Aortic smooth muscle cell (primary cell): ENCODE measurements around the gene PCNX3. TPM values are rescaled to one million over a fixed set of nuclear protein-coding genes. Genes with fewer than 3 reads are reported as not detected.

Source experiments
- total RNA-seq: library from RNA; depleted of rRNA; stranded (reverse); fragments of >200 nt; gene quantifications from 2 replicates; pipeline ENCODE4 v1.2.3, GENCODE V29; 2014

PCNX3 gene
- 12.7 and 14.7 TPM in 2 replicates for total RNA-seq

DNA sequence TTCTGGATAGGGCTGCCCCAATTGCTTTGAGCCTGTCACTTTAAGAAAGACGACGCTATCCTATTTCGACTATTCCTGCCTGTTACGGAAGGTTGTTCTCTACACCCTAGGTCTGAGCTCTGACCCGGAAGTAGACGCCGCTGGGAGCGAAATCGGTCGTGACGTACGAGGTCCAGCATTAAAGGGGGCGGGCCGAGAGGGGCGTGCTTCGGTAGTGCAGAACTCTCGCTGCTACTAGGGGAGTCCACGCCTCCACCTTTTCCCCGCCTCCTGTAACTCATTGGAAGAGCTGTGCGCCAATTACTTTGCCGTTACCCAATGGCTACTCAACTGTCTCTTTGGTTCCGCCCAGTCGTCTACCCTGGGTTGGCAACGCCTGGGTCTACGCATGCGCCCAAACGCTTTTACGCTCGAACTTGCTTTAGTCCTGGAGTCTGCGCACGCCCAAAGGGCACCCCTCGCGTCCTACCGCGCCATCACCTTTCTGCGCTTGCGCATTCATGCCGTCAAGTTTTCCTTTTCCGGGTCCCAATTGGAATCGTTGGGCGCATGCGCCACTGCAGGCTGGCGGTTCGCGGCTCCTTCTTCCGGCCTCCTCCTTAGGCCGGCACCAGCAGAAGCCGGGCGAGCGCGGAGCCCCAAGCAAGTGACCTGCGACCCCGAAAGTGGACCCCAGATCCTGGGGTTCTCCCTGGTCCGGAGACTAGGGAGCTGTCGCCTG is at the start of gene PCNX3:
Gene PCNX3 (plus strand): TSS at position 548 of the 721 bp plus-strand sequence. CDS start 536 bp downstream, outside the sequence.

DNA sequence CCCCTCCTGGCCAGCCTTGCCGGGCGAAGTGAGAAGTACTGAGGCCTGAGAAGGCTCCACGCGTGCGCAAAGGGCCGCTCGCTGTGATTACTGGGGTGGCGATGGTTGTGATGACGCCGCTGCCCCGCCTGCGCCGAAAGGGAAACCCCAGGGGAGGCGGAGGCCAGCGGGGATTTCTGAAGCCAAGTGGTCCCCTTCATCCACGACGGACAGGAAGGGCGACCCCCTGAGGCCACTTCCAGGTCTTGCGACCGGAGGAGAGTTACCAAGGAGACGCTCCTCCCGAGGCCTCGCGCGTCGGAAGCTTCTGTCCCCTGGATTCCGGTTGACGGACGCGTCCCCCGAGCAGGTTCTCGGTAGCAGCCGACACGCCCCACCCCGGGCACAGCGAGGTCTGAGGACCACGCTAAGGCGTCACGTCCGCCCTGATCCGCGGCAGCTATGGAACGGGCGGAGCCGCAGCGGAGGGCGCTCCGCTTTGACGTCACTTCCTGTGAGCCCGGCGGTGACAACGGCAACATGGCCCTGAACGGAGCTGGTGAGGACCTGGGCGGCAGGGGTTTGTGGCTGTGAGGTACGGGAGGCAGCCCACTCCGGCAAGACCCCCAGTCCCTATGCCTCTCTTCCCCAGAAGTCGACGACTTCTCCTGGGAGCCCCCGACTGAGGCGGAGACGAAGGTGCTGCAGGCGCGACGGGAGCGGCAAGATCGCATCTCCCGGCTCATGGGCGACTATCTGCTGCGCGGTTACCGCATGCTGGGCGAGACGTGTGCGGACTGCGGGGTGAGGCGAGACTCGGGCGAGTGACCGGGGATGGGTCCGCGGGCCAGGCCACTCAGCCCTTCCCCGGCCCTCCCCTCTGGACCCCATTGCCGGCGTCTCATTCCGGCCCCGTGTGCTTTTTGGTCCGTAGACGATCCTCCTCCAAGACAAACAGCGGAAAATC is 45.3 kb upstream of the PCNX3 start, which contains the start of gene ZNRD2:
Gene ZNRD2 (plus strand): TSS at position 505 of the 946 bp plus-strand sequence. CDS start 15 bp downstream, at position 520.

DNA sequence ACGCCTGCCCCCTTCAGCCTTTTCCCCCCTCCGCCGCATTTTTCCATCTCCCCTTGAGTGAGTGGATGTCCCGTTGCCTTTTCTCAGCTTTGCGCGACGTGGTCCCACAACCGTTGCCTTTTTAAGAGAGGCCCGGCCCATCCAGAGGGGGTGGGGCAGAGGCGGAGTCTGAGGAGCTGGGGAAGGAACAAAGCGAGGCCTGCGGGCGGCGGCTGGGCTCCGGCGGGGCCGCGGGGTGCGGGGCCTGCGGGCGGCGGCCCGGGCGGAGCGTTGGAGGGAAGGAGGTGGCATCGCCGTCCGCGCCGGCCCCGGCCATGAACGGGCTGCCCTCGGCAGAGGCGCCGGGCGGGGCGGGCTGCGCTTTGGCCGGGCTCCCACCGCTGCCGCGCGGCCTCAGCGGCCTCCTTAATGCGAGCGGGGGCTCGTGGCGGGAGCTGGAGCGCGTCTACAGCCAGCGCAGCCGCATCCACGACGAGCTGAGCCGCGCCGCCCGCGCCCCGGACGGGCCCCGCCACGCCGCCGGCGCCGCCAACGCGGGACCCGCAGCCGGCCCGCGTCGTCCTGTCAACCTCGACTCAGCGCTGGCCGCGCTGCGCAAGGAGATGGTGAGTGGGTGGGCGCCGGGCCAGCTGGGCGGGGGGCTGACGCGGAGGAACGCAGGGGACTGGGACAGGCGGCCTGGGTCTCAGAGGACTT is 43.1 kb upstream of the PCNX3 start, which contains the start of gene FAM89B:
Gene FAM89B (plus strand): TSS at position 183 of the 696 bp plus-strand sequence. CDS start 132 bp downstream, at position 315.

DNA sequence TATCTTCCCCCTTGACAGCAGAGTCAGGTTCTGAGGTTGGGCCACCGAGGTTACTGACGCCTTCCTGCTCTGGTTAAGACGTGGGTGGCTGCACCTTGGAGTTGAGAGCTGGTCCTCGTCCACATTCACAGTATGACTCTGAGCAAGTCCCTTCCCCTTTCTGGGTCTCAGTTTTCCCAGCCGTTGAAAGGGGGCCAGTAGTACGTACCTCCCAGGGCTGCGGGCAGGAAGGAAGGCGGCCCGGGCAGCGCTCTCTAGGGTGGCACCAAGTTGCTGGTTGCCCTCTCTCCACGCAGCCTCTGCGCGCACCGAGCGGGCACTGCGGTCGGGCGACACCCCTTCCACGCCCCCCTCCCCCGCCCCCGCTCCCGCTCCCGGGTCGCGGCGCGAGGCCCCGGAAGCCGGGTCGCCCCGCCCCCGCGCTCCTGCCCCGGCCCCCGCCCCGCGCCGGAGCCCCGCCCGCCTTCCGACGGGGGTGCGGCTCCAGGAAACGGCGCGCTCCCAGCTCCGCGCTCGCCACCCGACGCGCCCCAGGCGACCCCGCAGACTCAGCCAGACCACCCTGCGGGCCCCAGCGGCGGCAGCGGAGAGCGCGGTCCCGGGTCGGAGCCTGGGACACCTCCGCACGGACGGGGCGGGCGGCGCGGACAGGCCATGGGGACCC is 39.9 kb upstream of the PCNX3 start, which contains the start of gene EHBP1L1:
Gene EHBP1L1 (plus strand): TSS at position 486 of the 664 bp plus-strand sequence. CDS start 250 bp downstream, outside the sequence.

DNA sequence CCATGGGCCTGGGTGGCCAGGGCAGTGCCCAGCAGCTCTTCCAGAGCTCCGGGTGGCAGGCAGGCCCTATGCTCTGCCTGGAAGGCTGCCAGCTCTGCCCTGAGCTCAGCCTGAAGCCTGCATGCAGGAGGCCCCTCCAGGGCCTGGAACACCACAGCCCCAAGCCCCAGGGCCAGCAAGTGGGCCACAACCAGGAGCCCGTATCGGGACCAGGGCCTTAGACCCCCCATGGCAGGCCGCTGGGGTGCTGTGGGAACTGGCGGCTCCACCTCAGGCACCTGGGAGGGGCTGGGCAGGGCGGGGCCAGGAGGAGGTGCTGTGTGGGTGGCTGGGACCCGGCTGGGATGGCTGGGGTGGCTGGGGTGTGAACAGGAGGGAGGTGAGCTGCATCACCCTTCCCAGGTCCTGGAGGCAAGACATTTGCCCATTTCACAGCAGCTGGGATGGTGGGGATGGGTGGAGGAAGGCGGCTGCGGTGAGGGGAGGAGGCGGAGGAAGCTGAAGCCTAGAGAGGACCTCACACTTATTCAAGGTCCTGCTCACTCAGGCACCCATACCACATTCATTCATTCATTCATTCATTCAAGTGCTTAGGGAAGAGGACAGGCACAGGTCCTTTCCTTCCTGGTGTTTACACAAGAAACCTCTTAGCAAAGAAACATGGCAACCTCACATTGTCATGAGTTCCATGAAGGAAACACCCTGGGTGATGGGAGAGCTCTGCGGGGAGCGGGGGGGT is 19.9 kb upstream of the PCNX3 start, which contains the start of gene KCNK7:
Gene KCNK7 (minus strand): TSS at position 258 of the 739 bp plus-strand sequence. CDS start 28 bp downstream, at position 230.

DNA sequence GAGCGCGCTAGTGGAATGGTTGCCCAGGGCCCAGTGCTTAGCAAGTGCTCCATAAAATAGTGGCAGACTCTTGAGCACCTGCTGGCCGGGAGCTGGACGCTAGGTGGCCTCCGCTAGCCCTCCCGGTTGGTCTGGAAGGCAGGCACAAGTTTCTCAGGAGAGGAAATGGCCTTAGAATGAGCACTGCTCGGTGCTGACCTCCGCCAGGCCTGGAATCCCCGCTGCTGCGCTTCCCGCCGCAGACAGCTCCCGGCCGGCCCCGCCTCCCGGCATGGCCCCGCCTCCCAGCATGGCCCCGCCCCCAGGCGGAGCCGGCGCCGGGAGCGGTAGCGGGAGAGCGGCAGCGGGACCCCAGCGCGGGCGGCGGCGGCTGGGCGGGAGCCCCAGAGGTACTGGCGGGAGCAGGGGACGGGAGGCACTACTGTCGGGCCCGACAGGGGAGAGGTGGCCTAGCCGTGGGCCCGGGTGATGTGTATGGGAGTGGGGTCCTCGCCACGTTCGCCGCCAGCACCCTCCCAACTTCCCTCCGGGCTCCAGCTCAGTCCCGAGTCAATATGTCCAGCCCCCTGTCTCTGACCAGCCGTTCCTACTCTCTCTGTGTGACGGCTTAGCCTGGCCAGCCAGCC is 22.3 kb downstream of the PCNX3 start, which contains the start of gene SIPA1:
Gene SIPA1 (plus strand): TSS at position 308 of the 626 bp plus-strand sequence. CDS start 2,821 bp downstream, outside the sequence.

DNA sequence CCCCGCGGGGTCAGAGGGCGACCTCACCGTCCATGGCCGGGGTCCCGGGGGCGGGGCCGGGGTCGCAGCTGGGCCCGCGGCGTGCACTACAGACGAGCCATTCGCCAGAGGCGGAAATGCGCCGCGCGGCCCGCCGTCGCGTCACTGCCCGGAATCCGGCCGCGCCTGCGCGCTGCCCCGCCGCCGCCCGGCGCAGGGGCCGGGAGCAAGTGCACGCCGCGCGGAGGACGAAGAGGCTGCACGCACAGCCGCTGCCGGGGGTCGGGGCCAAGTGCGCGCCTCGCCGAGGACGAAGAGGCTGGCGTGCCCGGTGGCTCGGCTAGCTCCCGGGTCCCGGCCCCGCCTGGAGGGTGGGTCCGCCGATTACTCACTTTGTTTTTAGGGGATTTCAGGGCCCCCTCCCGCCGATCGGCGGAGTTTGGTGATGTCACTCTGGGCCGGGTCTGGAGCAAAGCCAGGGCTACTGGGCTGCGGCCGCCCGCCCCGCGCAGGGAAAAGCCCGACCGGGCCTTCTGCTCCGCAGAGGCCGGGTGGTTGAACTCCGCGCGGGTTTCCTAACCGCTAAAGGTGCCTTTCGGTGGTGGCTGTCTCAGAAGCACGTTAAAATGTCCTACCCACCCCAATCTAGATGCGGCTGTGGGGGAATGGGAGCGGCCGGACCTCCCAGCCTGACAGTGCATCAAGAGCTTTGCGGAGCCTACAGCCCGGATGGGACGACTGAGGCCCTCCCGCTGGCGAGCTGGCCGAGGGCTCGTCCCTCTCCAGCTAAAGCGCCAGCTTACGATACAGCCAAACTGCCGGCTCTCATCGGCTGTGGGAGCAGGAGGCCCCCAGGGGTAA is 47.4 kb downstream of the PCNX3 start, which contains the start of gene RELA:
Gene RELA (minus strand): TSS at position 118 of the 840 bp plus-strand sequence. CDS start 84 bp downstream, at position 34.

Other genes with a start within 250 kb of the PCNX3 start
- 2.1 and 2.2 TPM in 2 replicates for gene SLC25A45, start 233.1 kb upstream of the PCNX3 start, total RNA-seq
- 33.5 and 44.3 TPM in 2 replicates for gene FRMD8, start 229.1 kb upstream of the PCNX3 start, total RNA-seq
- 182 and 369 TPM in 2 replicates for gene NEAT1, start 193.0 kb upstream of the PCNX3 start, total RNA-seq
- 9,504 and 16,975 TPM in 2 replicates for gene MALAT1, start 116.7 kb upstream of the PCNX3 start, total RNA-seq
- 81.8 and 103 TPM in 2 replicates for gene SCYL1, start 90.7 kb upstream of the PCNX3 start, total RNA-seq
- gene LTBP3, start 57.4 kb upstream of the PCNX3 start, total RNA-seq = 59.5 and 86.0 TPM in 2 replicates
- gene ZNRD2, start 45.3 kb upstream of the PCNX3 start, total RNA-seq = 28.5 and 40.3 TPM in 2 replicates
- 19.4 and 22.1 TPM in 2 replicates for gene FAM89B, start 43.2 kb upstream of the PCNX3 start, total RNA-seq
- 116 and 131 TPM in 2 replicates for gene EHBP1L1, start 39.7 kb upstream of the PCNX3 start, total RNA-seq
- 0.06 and 0.13 TPM in 2 replicates for gene KCNK7, start 20.0 kb upstream of the PCNX3 start, total RNA-seq
- gene MAP3K11, start 1.6 kb upstream of the PCNX3 start, total RNA-seq = 23.8 and 23.9 TPM in 2 replicates
- 11.9 and 13.9 TPM in 2 replicates for gene SIPA1, start 22.3 kb downstream of the PCNX3 start, total RNA-seq
- 20.2 and 20.7 TPM in 2 replicates for gene RELA, start 47.1 kb downstream of the PCNX3 start, total RNA-seq
- gene KAT5, start 96.5 kb downstream of the PCNX3 start, total RNA-seq = 50.4 and 53.0 TPM in 2 replicates
- 42.2 and 42.3 TPM in 2 replicates for gene RNASEH2C, start 105.0 kb downstream of the PCNX3 start, total RNA-seq
- 4.9 and 5.5 TPM in 2 replicates for gene AP5B1, start 165.2 kb downstream of the PCNX3 start, total RNA-seq
- not detected in 2 replicates for gene OVOL1, start 171.3 kb downstream of the PCNX3 start, total RNA-seq
- gene SNX32, start 218.2 kb downstream of the PCNX3 start, total RNA-seq = 0.37 and 0.40 TPM in 2 replicates
- 1,495 and 1,569 TPM in 2 replicates for gene CFL1, start 242.4 kb downstream of the PCNX3 start, total RNA-seq
- 38.2 and 48.4 TPM in 2 replicates for gene MUS81, start 244.7 kb downstream of the PCNX3 start, total RNA-seq